ENCODE results near the gene CD8B.

DNA sequence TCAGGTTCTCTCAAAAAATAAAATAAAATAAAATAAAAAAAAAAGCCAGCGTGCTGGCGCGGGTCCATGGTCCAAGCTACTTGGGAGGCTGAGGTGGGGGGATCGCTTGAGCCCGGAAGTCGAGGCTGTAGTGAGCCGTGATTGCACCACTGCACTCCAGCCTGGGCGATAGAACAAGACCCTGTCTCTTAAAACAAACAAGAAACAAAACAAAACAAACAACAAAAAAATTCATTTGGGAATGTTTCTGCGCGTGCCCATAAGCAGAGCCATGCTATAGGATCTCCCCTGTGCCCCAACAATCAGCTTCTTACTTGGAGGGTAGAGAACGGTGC lies 54.6 kb downstream of the CD8B start:
- TF ChIP-seq, protein P1, sequence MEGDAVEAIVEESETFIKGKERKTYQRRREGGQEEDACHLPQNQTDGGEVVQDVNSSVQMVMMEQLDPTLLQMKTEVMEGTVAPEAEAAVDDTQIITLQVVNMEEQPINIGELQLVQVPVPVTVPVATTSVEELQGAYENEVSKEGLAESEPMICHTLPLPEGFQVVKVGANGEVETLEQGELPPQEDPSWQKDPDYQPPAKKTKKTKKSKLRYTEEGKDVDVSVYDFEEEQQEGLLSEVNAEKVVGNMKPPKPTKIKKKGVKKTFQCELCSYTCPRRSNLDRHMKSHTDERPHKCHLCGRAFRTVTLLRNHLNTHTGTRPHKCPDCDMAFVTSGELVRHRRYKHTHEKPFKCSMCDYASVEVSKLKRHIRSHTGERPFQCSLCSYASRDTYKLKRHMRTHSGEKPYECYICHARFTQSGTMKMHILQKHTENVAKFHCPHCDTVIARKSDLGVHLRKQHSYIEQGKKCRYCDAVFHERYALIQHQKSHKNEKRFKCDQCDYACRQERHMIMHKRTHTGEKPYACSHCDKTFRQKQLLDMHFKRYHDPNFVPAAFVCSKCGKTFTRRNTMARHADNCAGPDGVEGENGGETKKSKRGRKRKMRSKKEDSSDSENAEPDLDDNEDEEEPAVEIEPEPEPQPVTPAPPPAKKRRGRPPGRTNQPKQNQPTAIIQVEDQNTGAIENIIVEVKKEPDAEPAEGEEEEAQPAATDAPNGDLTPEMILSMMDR (IDR thresholded peaks at IDR 0.05; ENCODE audit: extremely low read depth in 1 of 2, insufficient read depth in 1 of 2, low read depth in 1 of 2, low read length in 2 of 2), result no peak
- TF ChIP-seq FOS (IDR thresholded peaks at IDR 0.05; ENCODE audit: borderline replicate concordance, insufficient read depth, low read length) (no peak), POLR2AphosphoS5 (IDR thresholded peaks at IDR 0.05; ENCODE audit: insufficient read depth, low read depth, low read length) (no peak), EZH2 (IDR thresholded peaks at IDR 0.05; ENCODE audit: borderline replicate concordance, low read depth, low read length, severe bottlenecking) (no peak), MYC (IDR thresholded peaks at IDR 0.05; ENCODE audit: low read depth, low read length) (no peak), POLR2A (IDR thresholded peaks at IDR 0.05; ENCODE audit: low read depth, low read length) (no peak)
